Astrocyte (in vitro differentiated cells and primary cell): ENCODE results near the gene ITGA8.

Source experiments
- EZH2 ChIP-seq: IDR thresholded peaks from 2 replicates; pipeline ENCODE4 v1.6.1; 2012; ENCODE audit warnings: mild to moderate bottlenecking, low read length, inconsistent platforms; ENCODE audit not compliant: insufficient read depth
- TF ChIP-seq, protein P1 (sequence below): IDR thresholded peaks from 2 replicates; pipeline ENCODE4 v1.5.1; 2011; ENCODE audit warnings: low read depth, mild to moderate bottlenecking, inconsistent platforms, low read length, moderate library complexity; ENCODE audit not compliant: insufficient read depth

DNA sequence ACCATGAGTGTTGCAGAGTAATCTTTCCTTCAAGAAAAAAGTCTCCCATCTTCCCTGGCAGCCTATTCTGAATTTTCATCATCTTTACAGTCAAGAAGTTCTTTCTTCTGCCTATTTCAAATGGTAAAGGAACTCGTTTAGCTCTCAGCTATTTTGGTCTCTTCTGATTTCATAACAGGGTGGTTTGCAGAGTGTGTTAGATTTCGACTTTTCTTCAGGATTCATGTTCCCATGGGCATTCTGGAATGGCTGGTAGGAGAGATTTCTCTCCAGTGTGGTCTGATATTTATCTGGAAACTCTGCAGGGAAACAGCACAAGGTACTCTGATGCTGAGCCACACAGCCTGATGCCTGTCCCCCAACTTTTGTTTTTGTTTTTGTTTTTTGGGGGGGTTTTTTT, 237.6 kb downstream of the ITGA8 start:
- TF ChIP-seq, protein P1, sequence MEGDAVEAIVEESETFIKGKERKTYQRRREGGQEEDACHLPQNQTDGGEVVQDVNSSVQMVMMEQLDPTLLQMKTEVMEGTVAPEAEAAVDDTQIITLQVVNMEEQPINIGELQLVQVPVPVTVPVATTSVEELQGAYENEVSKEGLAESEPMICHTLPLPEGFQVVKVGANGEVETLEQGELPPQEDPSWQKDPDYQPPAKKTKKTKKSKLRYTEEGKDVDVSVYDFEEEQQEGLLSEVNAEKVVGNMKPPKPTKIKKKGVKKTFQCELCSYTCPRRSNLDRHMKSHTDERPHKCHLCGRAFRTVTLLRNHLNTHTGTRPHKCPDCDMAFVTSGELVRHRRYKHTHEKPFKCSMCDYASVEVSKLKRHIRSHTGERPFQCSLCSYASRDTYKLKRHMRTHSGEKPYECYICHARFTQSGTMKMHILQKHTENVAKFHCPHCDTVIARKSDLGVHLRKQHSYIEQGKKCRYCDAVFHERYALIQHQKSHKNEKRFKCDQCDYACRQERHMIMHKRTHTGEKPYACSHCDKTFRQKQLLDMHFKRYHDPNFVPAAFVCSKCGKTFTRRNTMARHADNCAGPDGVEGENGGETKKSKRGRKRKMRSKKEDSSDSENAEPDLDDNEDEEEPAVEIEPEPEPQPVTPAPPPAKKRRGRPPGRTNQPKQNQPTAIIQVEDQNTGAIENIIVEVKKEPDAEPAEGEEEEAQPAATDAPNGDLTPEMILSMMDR: no peak
- TF ChIP-seq EZH2: no peak
